DND-41 (cell line): ENCODE data around the gene FAS.

ENCODE experiments used
- EZH2 ChIP-seq: IDR thresholded peaks from 3 replicates; pipeline ENCODE4 v1.6.1; 2012; ENCODE audit warnings: borderline replicate concordance, low read depth, mild to moderate bottlenecking, moderate library complexity, low read length, inconsistent platforms; ENCODE audit not compliant: severe bottlenecking
- TF ChIP-seq, protein P1 (sequence below): IDR thresholded peaks from 2 replicates; pipeline ENCODE4 v1.5.1; 2012; ENCODE audit warnings: borderline replicate concordance, low read length, moderate library complexity, mild to moderate bottlenecking; ENCODE audit not compliant: poor library complexity, severe bottlenecking; ENCODE audit errors: extremely low read depth

DNA sequence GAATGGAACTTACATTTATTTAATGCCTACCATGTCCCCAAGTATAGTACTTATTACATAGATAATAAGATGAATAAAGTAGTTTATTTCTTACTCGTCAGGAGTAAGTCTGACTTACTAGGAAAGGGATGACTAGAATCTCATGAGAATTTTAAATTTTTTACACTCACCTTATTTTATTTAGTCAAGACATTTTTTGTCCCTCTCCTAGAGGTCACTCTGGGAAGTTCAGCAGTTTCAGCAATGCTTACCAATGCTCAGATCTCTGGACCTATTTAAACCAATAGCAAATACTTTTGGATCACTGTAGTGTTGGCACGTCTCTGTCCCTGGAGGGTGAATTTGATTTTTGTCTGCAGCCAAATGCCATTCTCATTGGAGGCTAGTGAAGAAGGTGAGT, 27.3 kb upstream of the FAS start:
- TF ChIP-seq, protein P1, sequence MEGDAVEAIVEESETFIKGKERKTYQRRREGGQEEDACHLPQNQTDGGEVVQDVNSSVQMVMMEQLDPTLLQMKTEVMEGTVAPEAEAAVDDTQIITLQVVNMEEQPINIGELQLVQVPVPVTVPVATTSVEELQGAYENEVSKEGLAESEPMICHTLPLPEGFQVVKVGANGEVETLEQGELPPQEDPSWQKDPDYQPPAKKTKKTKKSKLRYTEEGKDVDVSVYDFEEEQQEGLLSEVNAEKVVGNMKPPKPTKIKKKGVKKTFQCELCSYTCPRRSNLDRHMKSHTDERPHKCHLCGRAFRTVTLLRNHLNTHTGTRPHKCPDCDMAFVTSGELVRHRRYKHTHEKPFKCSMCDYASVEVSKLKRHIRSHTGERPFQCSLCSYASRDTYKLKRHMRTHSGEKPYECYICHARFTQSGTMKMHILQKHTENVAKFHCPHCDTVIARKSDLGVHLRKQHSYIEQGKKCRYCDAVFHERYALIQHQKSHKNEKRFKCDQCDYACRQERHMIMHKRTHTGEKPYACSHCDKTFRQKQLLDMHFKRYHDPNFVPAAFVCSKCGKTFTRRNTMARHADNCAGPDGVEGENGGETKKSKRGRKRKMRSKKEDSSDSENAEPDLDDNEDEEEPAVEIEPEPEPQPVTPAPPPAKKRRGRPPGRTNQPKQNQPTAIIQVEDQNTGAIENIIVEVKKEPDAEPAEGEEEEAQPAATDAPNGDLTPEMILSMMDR, result peak; percentile 3
- no peak for TF ChIP-seq EZH2
